ENCODE results near the gene ECHDC3. TPM values are rescaled to one million over a fixed set of nuclear protein-coding genes. Genes with fewer than 3 reads are reported as not detected.

Gene ECHDC3
- total RNA-seq, 1 experiment from 2014 or later: 8.9 TPM

GRCh38 chr10:11796474-11796873 is 54.3 kb downstream of the ECHDC3 start:
- CTCF ChIA-PET: interaction anchor here (0.8 to 1.0 kb wide), 3 partner anchors 18 to 190 kb away, joined by 3 to 5 read pairs (median 4); no protein-coding TSS in a partner anchor
- TF ChIP-seq EZH2 (IDR thresholded peaks at IDR 0.05; ENCODE audit: borderline replicate concordance, low read depth, low read length, poor library complexity, severe bottlenecking) (no peak), CTCF (conservative IDR thresholded peaks at IDR 0.05; ENCODE audit: low read depth, low read length) (no peak)
- Histone ChIP-seq H3K4me1 (ENCODE audit: insufficient read depth, low read length, poor library complexity, severe bottlenecking) (peaks cover 53% of the 10 kb centered on the region), H3K27ac (ENCODE audit: low read depth, low read length, poor library complexity, severe bottlenecking) (peak overlapping the region; percentile 98), H3K4me3 (ENCODE audit: low read depth, low read length, poor library complexity, severe bottlenecking) (no peak overlapping the region), H3K36me3 (ENCODE audit: insufficient read depth, low read length, poor library complexity, severe bottlenecking) (no peaks in the 10 kb centered on the region), H3K9me3 (ENCODE audit: low read depth, low read length, poor library complexity, severe bottlenecking) (no peaks in the 10 kb centered on the region), H3K27me3 (replicated peaks; ENCODE audit: insufficient read depth, low read depth, low read length, poor library complexity) (no peaks in the 10 kb centered on the region)
- peak; percentile 84 for DNase-seq (ENCODE audit: low spot score)
- intact Hi-C loops (cut with micrococcal nuclease; ENCODE audit: unreplicated experiment): loop anchor here (10.0 kb wide), 1 partner anchor 78 kb away; no protein-coding TSS in a partner anchor
- POLR2A ChIA-PET (ENCODE audit: low non-redundant PET): interaction anchor here (0.6 kb wide), 1 partner anchor 184 kb away, joined by 3 read pairs; no protein-coding TSS in a partner anchor
- no TSS peak for BruUV-seq (replicated peaks)

GRCh38 chr10:11797281-11797680 is 55.1 kb downstream of the ECHDC3 start:
- peak; percentile 91 for DNase-seq (ENCODE audit: low spot score)
- no peaks in the 10 kb centered on the region for H3K27me3 ChIP-seq (replicated peaks; ENCODE audit: insufficient read depth, low read depth, low read length, poor library complexity)
- CTCF ChIA-PET: interaction anchor here (3.0 kb wide), 1 partner anchor 23 kb away, joined by 13 read pairs; no protein-coding TSS in a partner anchor
- H3K4me1 ChIP-seq (ENCODE audit: insufficient read depth, low read length, poor library complexity, severe bottlenecking): peaks cover 53% of the 10 kb centered on the region
- H3K4me3 ChIP-seq (ENCODE audit: low read depth, low read length, poor library complexity, severe bottlenecking): no peak overlapping the region
- H3K36me3 ChIP-seq (ENCODE audit: insufficient read depth, low read length, poor library complexity, severe bottlenecking): no peaks in the 10 kb centered on the region
- POLR2A ChIA-PET (ENCODE audit: low non-redundant PET): interaction anchor here (0.6 kb wide), 2 partner anchors 17 to 48 kb away, joined by 4 to 5 read pairs; no protein-coding TSS in a partner anchor
- intact Hi-C loops (cut with micrococcal nuclease; ENCODE audit: unreplicated experiment): loop anchor here (1.0 to 10.0 kb wide), 2 partner anchors 23 to 78 kb away; no protein-coding TSS in a partner anchor
- no peaks in the 10 kb centered on the region for H3K9me3 ChIP-seq (ENCODE audit: low read depth, low read length, poor library complexity, severe bottlenecking)
- peak overlapping the region; percentile 98 for H3K27ac ChIP-seq (ENCODE audit: low read depth, low read length, poor library complexity, severe bottlenecking)
- BruUV-seq (replicated peaks): no TSS peak
- TF ChIP-seq EZH2 (IDR thresholded peaks at IDR 0.05; ENCODE audit: borderline replicate concordance, low read depth, low read length, poor library complexity, severe bottlenecking): no peak
- TF ChIP-seq CTCF (conservative IDR thresholded peaks at IDR 0.05; ENCODE audit: low read depth, low read length): no peak

- intact Hi-C loops (cut with micrococcal nuclease; ENCODE audit: unreplicated experiment): loop anchor here (1.0 to 10.0 kb wide), 2 partner anchors 22 to 77 kb away; no protein-coding TSS in a partner anchor
Measured at GRCh38 chr10:11797847-11798633, 55.9 kb downstream of the ECHDC3 start.

More at GRCh38 chr10:11797847-11798633, 55.9 kb downstream of the ECHDC3 start:
- BruUV-seq (replicated peaks): TSS peak; percentile 91
- Histone ChIP-seq H3K36me3 (ENCODE audit: insufficient read depth, low read length, poor library complexity, severe bottlenecking) (no peaks in the 10 kb centered on the region), H3K9me3 (ENCODE audit: low read depth, low read length, poor library complexity, severe bottlenecking) (no peaks in the 10 kb centered on the region), H3K27me3 (replicated peaks; ENCODE audit: insufficient read depth, low read depth, low read length, poor library complexity) (no peaks in the 10 kb centered on the region), H3K4me1 (ENCODE audit: insufficient read depth, low read length, poor library complexity, severe bottlenecking) (peaks cover 53% of the 10 kb centered on the region), H3K27ac (ENCODE audit: low read depth, low read length, poor library complexity, severe bottlenecking) (peak overlapping the region; percentile 98), H3K4me3 (ENCODE audit: low read depth, low read length, poor library complexity, severe bottlenecking) (no peak overlapping the region)
- TF ChIP-seq EZH2 (IDR thresholded peaks at IDR 0.05; ENCODE audit: borderline replicate concordance, low read depth, low read length, poor library complexity, severe bottlenecking): no peak
- TF ChIP-seq CTCF (conservative IDR thresholded peaks at IDR 0.05; ENCODE audit: low read depth, low read length): no peak
- ChIA-PET CTCF (interaction anchor here (0.7 to 3.0 kb wide), 2 partner anchors 15 to 22 kb away, joined by 4 to 13 read pairs; no protein-coding TSS in a partner anchor), POLR2A (ENCODE audit: low non-redundant PET) (interaction anchor here (0.6 kb wide), 2 partner anchors 16 to 47 kb away, joined by 4 to 5 read pairs; no protein-coding TSS in a partner anchor)
- peak; percentile 70 for DNase-seq (ENCODE audit: low spot score)
